Uterus (tissue), 4 donors: Measurements from ENCODE around the gene PCED1B. TPM values are rescaled to one million over a fixed set of nuclear protein-coding genes. Genes with fewer than 3 reads are reported as not detected.

ENCODE experiments used
- DNase-seq, 2 donors: peaks; one replicate each; pipeline ENCODE4 v3.0.0-alpha.2; 2019 to 2020
- H3K27ac ChIP-seq, 2 donors: fragments of 200-600 bp; sonication (generic); 1 replicate in 1 of 2; 2 replicates in 1 of 2; pipeline ENCODE4 v1.5.1; 2016 to 2018
- H3K27me3 ChIP-seq, 2 donors: fragments of 200-600 bp; sonication (generic); one replicate each; pipeline ENCODE4 v1.5.1; 2018 to 2019; ENCODE audit warnings: control low read depth in 1 of 2
- H3K36me3 ChIP-seq, 2 donors: fragments of 200-600 bp; sonication (generic); one replicate each; pipeline ENCODE4 v1.5.1; 2019; ENCODE audit warnings: control low read depth in 1 of 2
- H3K4me1 ChIP-seq, 2 donors: fragments of 200-600 bp; sonication (generic); one replicate each; pipeline ENCODE4 v1.5.1; 2018 to 2019; ENCODE audit warnings: control low read depth in 1 of 2
- H3K4me3 ChIP-seq, 2 donors: fragments of 200-600 bp; sonication (generic); 1 replicate in 1 of 2; 2 replicates in 1 of 2; pipeline ENCODE4 v1.5.1; 2018 to 2019; ENCODE audit warnings: mild to moderate bottlenecking in 1 of 2
- H3K9me3 ChIP-seq, 2 donors: fragments of 200-600 bp; sonication (generic); one replicate each; pipeline ENCODE4 v1.5.1; 2019; ENCODE audit warnings: control low read depth in 1 of 2
- CTCF ChIP-seq, 4 experiments: fragments of 200-600 bp in 2 of 4; fragments of 450-650 bp in 2 of 4; sonication (generic) in 2 of 4; IDR thresholded peaks; one replicate each; pipeline ENCODE4 v1.5.1; 2016 to 2019; ENCODE audit warnings: antibody characterized with exemption in 4 of 4, mild to moderate bottlenecking in 2 of 4, moderate library complexity in 1 of 4
- POLR2A ChIP-seq, 2 donors: fragments of 450-650 bp; IDR thresholded peaks; one replicate each; pipeline ENCODE4 v1.6.1; 2016; ENCODE audit warnings: antibody characterized with exemption in 2 of 2, mild to moderate bottlenecking in 1 of 2, moderate library complexity in 1 of 2
- intact Hi-C: fragments of 100-400 bp; cut with DNase I; formaldehyde crosslinking; loops from one replicate; pipeline ENCODE4 v1.15.1; 2023; ENCODE audit warnings: low total_unique reads
- total RNA-seq, 4 donors: library from RNA; depleted of rRNA in 3 of 4; stranded (reverse); fragments of >200 nt in 3 of 4; gene quantifications; one replicate each; pipeline versions ENCODE4 v1.1.0 to v1.2.4, GENCODE V29; 2014 to 2023
- donor health status: DM: yes; HTN: yes; CAD: no.

PCED1B gene
- total RNA-seq, 4 donors from 2014 or later: 1.0 to 46.6 (median 13.0) TPM

- Histone ChIP-seq H3K4me3 (peak overlapping the region; percentile 56 to 77), H3K36me3 (no peaks in the 10 kb centered on the region), H3K4me1 (peaks cover 0 to 7% of the 10 kb centered on the region in 2 donors), H3K27ac (peak overlapping the region; percentile 97), H3K9me3 (no peaks in the 10 kb centered on the region), H3K27me3 (no peaks in the 10 kb centered on the region)
- peak; percentile 30 to 34 for DNase-seq
- intact Hi-C loops: no loop called here
- TF ChIP-seq CTCF (IDR thresholded peaks at IDR 0.05) (no peak), POLR2A (IDR thresholded peaks at IDR 0.05) (peak in 1 of 2 donors; percentile 39)
Measured at GRCh38 chr12:47078733-47079467, 521 bp upstream of the PCED1B start.

- Histone ChIP-seq H3K36me3 (no peaks in the 10 kb centered on the region), H3K4me3 (peak overlapping the region; percentile 56 to 77), H3K27ac (peak overlapping the region; percentile 97), H3K4me1 (peaks cover 0 to 7% of the 10 kb centered on the region in 2 donors), H3K27me3 (no peaks in the 10 kb centered on the region), H3K9me3 (no peaks in the 10 kb centered on the region)
- DNase-seq: peak; percentile 60 to 70
- intact Hi-C loops: no loop called here
- TF ChIP-seq POLR2A (IDR thresholded peaks at IDR 0.05): peak in 1 of 2 donors; percentile 15
- TF ChIP-seq CTCF (IDR thresholded peaks at IDR 0.05): no peak
Measured at GRCh38 chr12:47079981-47080724, 732 bp downstream of the PCED1B start.

DNA sequence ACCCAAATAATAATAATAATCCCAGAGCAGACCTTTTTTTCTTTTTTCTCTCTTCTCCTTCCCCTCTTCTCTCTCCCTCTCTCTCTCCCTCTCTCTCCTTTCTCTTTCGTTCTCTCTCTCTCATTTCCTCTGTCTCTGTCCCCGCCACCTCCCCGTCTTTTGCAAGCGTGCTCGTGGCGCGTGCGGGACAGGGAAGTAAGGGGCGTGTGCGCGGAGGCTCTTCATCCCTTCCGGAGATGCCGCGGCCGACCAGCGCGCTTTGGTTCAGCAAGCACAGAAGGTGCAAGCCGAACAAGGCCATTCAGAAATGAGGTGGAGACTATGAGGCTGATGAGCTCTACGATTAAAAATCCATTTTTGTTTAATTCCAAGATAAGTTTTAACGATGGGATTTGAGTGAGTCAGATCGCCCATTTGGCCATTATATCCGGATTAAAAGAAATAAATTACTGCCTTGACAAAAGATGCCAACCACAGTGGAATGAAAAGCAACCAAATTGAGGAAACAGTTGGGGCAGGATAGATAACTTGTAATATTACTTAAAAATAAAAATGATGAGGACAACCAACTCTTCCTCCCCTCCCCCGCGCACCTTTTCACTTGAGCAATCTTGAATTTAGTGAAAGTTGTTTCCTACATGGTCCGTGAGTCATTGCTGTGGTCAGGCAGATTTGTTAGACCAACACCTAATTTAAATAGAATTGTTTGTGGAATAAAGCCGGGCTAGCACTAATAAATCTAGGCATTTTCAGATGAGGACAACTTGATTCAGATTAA is 1.5 kb downstream of the PCED1B start:
- peak overlapping the region; percentile 56 to 77 for H3K4me3 ChIP-seq
- H3K36me3 ChIP-seq: no peaks in the 10 kb centered on the region
- intact Hi-C loops: no loop called here
- DNase-seq: peak; percentile 56 to 76
- H3K27me3 ChIP-seq: no peaks in the 10 kb centered on the region
- H3K4me1 ChIP-seq: peaks cover 0 to 7% of the 10 kb centered on the region in 2 donors
- H3K27ac ChIP-seq: peak overlapping the region; percentile 97
- TF ChIP-seq CTCF (IDR thresholded peaks at IDR 0.05) (peak in 1 of 4 experiments; percentile 4), POLR2A (IDR thresholded peaks at IDR 0.05) (no peak)
- H3K9me3 ChIP-seq: no peaks in the 10 kb centered on the region

GRCh38 chr12:47082283-47082682 is 2.9 kb downstream of the PCED1B start:
- Histone ChIP-seq H3K4me3 (no peak overlapping the region), H3K36me3 (no peaks in the 10 kb centered on the region), H3K9me3 (no peaks in the 10 kb centered on the region), H3K27ac (peak overlapping the region in 1 of 2 donors; percentile 97), H3K4me1 (peaks cover 0 to 7% of the 10 kb centered on the region in 2 donors), H3K27me3 (no peaks in the 10 kb centered on the region)
- intact Hi-C loops: no loop called here
- no peak for DNase-seq
- TF ChIP-seq POLR2A (IDR thresholded peaks at IDR 0.05): no peak
- no peak for TF ChIP-seq CTCF (IDR thresholded peaks at IDR 0.05)
